HG02588 (cell line): ENCODE measurements around the gene CYB561D1.
A peak's percentile ranks its signal among the peaks of the same experiment; 100 is the strongest.

Experiments used
- ATAC-seq: cut with Tn5 transposase; IDR thresholded peaks from one replicate; pipeline ENCODE4 v1.9.1; 2021; ENCODE audit warnings: mild to moderate bottlenecking, moderate library complexity; ENCODE audit not compliant: unreplicated experiment

Gene CYB561D1

DNA sequence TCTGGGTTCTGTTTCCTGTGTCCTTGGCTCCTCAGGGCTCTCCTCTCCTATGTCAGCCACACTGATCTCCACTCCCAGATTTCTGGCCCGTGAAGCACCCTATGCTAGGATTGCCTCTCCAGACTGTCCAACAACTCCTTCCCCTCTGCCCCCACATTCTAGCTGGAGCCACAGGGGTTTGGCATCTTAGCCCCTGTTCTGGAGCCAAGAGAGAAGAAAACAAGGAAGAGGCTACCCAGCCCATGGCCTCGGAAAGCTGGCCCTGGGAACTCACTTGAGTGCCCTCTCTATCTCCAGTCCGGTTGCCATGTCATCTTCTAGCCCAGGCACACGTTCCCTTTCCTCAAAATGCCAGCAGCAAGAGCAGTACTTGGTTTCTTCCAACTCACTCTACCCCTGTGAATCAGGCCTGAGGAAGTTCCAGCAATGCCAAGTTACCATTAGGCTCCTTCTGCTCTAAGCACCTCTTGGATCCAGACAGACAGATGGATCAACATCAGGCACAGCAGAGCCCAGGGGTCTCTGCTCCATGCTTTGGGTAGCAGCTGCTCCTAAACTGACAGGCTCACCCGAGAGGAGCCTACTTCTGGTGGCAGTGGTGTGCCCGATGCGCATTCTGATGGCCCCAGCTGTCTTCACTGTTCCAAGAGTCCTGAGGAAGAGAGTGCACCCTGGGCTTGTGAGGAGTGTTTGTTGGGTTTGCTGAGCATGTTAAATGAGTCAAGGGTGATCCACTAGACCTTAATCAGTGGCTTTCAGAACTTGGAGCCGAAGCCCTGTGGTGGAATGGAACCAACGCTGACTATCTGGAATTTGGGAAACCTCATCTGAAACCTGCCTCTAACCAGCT, 34.2 kb downstream of the CYB561D1 start:
- no peak for ATAC-seq

DNA sequence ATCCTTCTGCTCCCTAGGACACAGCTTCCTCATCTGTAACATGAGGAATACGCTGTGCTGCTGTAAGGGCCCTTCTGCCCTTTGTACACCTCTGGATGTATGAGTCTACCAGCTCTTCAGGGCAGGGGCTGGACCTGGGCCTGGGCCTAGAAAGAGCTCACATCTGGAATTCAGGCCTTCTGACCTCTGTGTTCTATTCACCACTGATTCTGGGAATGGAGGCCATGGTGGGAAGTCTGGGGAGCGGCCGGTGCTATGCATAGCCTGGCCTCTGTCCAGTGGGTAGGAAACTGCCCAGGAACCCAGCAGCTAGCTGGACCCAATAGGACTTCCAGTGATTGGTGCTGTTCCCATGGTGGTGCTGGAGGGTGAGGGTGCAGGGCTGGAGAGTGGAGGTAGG, 34.8 kb downstream of the CYB561D1 start:
- ATAC-seq: no peak

DNA sequence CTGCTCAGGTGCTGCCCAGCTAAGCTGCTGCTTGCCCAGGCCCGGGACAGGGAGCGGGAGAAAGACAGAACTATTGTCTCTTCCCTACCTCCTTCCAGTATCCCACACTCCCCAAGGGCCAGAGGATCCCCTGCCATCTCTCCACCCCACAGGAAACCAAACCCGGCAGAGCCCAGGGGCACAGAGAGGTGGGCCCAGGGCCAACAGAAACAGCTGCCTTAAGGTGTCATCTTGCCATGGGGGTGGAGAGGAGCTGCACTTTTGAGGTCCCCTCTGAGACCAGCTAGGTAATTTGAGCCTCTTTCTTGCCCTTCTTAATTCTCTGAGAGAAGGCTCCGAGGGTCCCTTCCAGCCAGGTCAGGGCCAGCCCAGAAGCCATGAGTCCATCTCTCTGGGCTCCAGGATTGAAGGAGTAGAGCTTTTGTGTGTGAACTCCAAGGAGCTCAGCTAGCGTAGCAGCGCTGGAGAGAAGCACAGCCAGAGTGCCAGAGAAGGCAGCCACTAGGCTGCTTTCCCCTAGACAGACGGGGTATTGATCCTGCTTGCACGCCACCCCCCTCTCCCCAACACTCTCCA, 36.1 kb downstream of the CYB561D1 start:
- no peak for ATAC-seq

DNA sequence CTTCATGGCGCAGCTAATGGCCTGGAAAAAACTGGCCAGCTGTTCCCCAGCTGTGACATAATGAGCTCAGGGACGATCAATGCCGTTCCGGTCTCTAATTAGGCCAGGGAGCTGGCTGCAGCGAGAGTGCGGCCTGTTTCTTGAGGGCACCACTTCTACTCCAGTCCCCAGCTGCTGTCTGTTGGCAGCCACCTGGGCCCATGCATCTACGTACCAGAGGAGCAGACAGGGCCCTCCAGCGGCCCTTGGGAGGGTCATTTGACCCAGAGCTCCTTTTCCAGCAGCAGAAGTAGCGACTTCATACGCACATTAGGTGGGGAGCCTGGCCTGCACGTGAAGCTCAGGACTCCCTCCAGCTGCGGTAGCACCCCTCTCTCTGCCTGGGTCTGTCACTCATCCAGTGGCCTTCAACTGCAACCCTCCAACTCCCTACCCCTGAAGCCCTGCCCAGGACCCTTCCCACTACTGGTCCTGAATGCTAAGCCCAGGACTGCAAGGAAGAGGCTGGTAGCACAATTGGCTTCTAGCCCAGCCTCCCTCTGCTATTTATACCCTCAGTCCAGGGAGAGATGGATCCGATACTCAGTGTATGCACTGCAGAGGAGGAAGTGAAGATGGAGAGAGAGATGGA, 36.7 kb downstream of the CYB561D1 start:
- ATAC-seq: no peak

DNA sequence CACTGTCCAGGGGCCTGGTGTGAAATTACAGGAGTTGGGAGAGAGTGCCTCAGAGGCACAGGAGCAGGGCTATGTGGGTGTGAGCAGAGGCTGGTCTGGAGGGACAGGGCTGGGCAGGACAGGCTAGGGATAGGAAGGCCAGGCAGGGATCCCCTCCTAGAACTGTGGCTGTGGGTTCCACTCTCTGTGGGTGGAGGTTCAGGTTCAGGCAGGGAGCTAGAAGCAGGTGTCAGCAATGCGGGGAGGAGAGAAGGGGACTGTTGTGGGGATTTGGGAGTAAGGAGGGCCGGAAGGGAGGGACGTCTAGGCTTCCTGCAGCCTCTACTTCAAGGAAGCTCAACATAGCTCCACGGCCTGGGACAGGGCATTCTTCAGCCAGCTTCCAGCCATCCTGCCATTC, 37.5 kb downstream of the CYB561D1 start:
- no peak for ATAC-seq

DNA sequence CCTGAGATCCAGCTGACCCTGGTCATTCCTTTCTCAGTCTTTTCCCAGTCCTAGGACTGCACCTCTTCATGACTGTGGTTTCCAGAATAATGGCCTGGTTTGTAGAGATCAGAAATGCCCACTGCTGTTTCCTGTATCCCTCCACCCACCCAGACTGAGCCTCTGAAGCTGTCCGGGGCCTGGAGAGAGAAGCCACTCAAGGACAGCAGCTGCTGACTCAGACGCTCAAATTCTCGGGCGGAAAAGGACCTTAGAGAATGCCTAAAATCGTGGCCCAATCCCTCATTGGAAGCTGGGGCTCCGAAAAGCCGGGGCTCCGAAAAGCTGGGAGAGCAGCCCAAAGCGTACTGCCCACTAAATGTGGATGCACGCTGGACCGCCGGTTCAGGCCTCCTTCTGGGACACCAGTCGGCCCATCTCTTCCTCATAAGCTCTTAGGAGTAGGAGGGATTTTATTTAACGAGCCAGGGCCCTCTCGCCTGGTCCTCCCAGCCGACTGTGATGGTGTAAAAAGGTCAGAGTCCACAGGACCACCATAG, 38.0 kb downstream of the CYB561D1 start:
- no peak for ATAC-seq

DNA sequence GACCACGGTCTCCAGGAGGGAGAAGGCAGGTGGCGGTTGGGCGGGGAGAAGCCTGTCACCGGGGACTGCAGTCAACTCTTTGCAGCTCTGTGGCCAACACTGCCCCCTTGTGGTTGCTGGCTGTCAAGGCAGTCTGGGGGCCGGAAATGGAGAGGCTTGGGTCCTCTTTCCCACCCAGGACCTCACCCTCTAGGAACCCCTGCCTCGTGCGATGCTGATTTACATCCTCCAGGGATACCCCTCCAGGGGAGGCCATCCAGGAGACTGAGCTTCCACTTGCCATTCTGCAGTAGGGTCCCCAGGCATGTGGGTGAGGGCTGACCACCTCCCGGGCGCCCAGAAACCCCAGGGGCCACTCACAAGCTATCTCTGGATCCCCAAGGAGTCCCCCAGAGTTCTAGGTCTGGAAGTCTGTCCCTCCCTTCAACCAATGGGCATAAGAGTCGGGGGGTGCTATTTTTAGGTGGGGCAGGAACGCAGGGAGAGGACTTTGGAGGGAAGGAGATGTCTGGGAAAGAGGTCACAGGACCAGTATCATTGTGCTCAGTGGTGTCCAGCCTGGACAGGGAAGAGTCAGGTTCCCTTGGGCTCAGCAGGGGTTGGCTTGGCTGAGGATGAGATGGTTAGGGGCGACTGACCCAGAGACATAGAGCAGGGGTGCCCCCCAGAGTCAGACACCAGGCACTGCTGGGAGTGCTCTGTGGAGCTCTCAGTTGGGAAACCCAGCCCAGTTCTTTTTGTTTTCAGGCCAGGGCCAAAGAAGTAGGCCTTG, 38.7 kb downstream of the CYB561D1 start:
- ATAC-seq: peak; percentile 64

DNA sequence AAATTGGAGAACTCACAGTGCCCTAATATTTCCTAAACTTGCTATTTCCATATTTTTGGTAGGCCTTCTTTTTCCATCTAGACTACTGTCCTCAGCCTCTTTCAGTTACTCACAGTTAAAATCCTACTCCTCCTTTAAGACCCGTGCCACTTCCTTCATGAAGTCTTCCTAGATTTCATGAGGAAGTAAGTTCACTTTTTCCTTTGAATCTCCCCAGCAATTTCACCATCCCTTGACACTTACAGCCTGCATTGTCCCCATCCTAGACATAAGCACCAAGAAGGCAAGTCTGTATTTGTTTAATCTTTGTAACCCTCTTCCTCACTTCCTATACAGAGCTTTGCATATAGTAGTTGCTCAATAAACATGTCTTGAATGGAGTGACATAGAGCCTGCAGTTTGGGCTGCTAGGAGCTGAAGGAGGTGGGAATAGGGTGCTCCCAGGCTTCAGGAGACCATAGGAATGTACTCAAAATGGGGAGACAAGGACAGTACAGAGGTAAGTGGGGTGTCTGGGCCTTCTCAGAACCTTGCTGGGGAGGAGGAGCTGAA, 40.5 kb downstream of the CYB561D1 start:
- ATAC-seq: no peak

DNA sequence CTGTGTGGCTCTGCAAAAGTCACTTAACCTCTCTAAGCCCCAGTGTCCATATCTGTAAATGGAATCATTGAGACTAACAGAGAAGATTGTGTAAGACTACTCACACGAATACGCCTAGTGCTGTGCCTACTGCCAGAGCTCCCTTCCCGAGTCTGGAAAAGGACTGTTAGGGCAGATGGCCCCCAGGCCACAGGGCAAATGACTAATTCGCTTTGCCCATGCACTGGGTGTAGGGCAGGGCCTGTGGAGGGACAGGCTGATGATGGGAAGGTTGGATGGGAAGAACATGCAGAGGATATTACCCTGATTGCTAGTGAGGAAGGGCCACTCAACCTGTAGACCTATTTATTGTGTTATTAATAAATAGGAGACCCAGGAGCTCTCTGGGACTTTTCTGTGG, 41.6 kb downstream of the CYB561D1 start:
- ATAC-seq: no peak

DNA sequence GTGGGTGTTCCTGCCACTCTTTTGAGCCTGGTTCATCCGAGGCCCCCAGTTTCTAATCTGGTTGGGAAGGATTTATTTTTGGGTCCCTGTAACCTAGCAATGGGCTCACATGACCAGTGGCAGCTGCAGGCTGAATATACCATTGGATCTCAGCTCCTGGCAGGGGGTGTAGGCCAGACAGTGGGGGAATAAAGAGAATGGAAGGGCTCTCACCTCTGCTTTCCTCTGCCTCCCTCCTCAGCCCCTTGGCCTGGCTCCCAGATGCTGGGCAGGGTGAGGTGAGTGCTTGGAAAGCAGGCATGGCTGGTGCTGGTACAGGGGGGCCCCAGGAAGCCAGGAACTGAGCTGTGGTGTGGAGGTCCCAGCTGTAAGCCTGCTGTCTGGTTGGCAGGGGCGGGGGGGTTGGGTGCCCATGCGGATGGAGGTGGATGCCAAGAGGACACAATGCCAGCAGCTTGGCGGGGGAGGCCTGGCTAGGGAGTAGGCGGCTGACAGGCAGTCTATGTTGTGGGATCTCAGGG, 42.1 kb downstream of the CYB561D1 start:
- ATAC-seq: no peak

DNA sequence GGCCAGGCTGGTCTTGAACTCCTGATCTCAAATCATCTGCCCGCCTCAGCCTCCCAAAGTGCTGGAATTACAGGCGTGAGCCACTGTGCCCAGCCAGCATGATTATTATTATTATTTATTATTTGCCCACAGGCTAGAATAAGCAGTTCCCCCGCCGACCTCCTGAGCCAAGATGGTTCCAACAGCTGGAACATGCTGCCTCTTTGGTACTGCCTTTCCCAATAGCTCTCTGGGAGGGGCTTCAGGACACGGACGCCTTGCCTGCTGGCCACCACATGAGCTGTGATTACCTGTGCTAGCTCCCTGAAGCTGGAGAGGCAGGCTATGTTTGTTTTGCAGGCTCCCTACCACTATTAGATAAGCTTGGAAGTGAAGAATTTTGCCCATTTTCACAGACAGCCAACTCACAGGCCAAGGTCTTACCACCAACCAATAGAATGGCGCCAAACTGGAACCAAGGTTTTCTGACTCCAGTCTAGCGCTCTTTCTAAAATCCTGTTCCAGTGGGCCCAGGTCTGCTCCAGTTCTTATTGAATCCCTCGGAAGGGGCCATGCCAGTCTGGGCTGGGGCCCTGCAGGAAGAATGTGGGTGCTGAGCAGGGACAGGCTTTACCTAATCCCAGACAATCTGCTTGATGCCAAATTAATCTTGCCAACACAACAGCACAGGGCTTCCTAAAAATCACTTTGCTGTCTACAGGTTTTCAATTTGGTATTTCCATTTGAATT, 43.7 kb downstream of the CYB561D1 start:
- no peak for ATAC-seq

DNA sequence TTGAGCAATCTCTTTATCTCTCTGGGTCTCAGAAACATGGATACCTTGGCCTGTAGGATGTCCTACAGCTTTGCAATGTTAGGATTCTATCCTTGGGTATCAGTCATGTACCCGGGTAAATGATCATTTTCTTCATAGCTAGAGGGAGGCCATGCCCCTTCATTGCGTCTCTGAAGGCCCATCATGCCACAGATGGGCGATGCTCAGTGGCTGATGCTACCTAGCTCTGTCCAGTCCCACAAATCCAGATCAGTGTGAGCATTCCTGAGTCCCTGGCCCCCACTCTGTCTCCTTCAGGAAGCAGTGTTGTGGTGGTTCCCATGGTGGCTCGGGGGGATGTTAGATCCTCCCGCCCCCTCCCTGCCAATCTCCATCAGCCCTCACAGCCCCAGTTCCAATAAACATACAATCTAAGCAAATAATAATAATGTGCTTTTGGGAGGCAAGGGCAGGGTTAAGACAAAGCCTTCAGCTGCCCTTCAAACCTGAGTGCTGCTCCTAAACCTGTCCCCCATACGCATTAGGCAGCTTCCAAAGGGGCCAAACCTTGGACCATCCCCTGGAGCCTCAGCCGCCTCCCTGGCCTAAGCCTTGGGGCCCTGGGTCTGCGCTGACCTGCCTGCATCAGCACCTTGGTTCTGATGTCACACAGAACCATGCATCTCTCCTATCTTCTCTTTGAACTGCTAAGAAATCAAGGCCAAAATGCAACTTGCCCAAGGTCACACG, 45.1 kb downstream of the CYB561D1 start:
- no peak for ATAC-seq

DNA sequence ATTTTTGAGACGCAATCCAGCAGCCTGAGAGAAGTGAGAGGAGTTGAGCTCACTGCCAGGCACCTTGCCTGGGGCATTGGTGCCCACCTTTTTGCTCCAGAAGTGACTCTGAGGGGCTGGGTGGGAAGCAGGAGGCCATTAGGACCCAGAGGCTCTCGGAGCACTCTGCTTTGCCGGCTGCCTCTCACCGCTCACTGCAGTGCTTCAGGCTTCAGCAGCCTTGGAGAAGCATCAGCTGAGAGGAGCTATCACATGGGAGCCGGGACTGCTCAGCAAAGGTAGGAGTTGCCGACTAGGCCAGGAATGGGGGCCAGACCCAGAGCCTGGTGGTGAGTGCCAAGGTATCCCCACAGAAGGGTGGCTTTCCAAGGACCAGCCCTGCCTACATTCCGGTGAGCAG, 45.8 kb downstream of the CYB561D1 start, which contains the start of gene GPR61:
Gene GPR61 (plus strand): TSS at position 197 of the 400 bp plus-strand sequence. CDS start 3,151 bp downstream, outside the sequence.
- ATAC-seq: no peak

DNA sequence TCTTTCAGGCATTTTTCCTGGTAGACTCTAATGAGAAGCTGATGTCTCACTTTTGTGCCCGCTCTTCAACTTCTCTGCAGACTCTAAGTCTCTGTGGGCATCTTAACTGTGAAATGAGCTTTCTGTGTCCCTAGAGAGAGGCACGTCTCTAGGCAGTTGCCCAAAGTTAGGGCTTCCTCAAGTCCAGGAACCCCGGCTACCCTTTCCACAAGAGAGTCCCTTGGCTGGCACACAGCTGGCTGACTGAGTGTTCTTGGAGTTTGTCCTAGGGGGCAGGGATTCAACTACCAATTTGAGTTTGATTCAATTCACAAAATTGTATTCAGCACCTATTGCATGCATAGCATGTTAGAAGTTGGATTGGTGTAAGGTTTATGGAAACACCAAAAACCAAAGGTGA, 47.2 kb downstream of the CYB561D1 start:
- no peak for ATAC-seq

DNA sequence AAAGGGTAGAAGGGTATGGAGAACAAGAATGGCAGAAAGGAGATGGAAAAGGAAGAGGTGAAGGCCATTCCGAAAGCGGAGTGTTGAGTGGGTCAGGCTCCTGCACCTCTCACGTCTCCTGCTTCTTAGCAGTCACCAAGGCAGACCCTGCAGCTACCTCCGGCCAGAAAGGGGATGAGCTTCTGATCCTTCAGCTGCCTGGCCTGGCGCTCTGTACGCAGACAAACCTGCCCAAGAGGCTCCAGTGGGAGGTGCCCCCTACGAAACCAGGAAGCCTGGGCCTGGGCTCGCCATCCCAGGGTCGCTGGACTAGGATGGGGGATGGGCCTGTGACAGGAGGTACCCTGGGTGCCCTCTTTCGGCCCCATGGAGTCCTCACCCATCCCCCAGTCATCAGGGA, 48.8 kb downstream of the CYB561D1 start:
- ATAC-seq: no peak

DNA sequence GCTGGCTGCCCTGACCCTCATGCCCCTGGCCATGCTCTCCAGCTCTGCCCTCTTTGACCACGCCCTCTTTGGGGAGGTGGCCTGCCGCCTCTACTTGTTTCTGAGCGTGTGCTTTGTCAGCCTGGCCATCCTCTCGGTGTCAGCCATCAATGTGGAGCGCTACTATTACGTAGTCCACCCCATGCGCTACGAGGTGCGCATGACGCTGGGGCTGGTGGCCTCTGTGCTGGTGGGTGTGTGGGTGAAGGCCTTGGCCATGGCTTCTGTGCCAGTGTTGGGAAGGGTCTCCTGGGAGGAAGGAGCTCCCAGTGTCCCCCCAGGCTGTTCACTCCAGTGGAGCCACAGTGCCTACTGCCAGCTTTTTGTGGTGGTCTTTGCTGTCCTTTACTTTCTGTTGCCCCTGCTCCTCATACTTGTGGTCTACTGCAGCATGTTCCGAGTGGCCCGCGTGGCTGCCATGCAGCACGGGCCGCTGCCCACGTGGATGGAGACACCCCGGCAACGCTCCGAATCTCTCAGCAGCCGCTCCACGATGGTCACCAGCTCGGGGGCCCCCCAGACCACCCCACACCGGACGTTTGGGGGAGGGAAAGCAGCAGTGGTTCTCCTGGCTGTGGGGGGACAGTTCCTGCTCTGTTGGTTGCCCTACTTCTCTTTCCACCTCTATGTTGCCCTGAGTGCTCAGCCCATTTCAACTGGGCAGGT, 49.5 kb downstream of the CYB561D1 start:
- ATAC-seq: no peak

DNA sequence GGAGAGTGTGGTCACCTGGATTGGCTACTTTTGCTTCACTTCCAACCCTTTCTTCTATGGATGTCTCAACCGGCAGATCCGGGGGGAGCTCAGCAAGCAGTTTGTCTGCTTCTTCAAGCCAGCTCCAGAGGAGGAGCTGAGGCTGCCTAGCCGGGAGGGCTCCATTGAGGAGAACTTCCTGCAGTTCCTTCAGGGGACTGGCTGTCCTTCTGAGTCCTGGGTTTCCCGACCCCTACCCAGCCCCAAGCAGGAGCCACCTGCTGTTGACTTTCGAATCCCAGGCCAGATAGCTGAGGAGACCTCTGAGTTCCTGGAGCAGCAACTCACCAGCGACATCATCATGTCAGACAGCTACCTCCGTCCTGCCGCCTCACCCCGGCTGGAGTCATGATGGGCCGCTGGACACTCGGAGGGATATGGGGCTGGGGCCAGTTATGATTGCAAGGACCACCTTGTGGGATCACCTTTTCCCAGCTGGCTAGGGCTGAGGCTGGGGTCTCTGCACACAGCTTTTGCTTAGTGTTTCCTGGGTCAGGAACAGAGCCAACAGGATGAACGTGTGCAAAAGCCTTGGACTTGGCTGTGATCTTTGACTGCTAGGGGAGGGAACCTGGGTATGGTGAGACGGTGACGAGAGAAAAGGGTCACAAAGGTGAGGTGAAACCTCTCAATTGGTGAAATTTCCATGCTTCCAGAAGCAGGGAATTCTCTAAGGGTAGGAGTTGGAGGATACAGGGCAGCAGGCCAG, 50.3 kb downstream of the CYB561D1 start:
- no peak for ATAC-seq
